GM12891 (cell line): ENCODE results near the gene DHRS4.

ENCODE experiments used
- PAX5 ChIP-seq: IDR thresholded peaks from 2 replicates; pipeline ENCODE4 v1.6.1; 2011; ENCODE audit warnings: low read length, moderate library complexity, mild to moderate bottlenecking; ENCODE audit not compliant: insufficient read depth, severe bottlenecking
- POLR2A ChIP-seq: IDR thresholded peaks from 2 replicates; pipeline ENCODE4 v1.6.1; 2011; ENCODE audit warnings: low read depth, low read length, control low read depth
- POLR2AphosphoS5 ChIP-seq: IDR thresholded peaks from 2 replicates; pipeline ENCODE4 v1.6.1; 2011; ENCODE audit warnings: low read depth, low read length, control low read depth
- POU2F2 ChIP-seq: IDR thresholded peaks from 2 replicates; pipeline ENCODE4 v1.6.1; 2011; ENCODE audit warnings: low read depth, mild to moderate bottlenecking, control low read depth, low read length, moderate library complexity
- SPI1 ChIP-seq: IDR thresholded peaks from 2 replicates; pipeline ENCODE4 v1.6.1; 2011; ENCODE audit warnings: low read depth, low read length, control low read depth
- TAF1 ChIP-seq: IDR thresholded peaks from 2 replicates; pipeline ENCODE4 v1.6.1; 2011; ENCODE audit warnings: low read depth, low read length, control low read depth

- TF ChIP-seq TAF1: no peak
- no peak for TF ChIP-seq POLR2A
- no peak for TF ChIP-seq POU2F2
- TF ChIP-seq POLR2AphosphoS5: no peak
- TF ChIP-seq SPI1: no peak
- no peak for TF ChIP-seq PAX5
Measured at GRCh38 chr14:23910876-23911210, 42.7 kb upstream of the DHRS4 start.
